PFSK-1 (cell line): ENCODE measurements around the gene SPSB4.

ENCODE experiments used
- FOXP2 ChIP-seq: optimal IDR thresholded peaks from 2 replicates; pipeline ENCODE3; 2011; ENCODE audit warnings: borderline replicate concordance, control low read depth, inconsistent platforms; ENCODE audit not compliant: insufficient read depth; ENCODE audit errors: extremely low read length, extremely low read depth
- POLR2AphosphoS5 ChIP-seq: IDR thresholded peaks from 2 replicates; pipeline ENCODE4 v1.6.1; 2012; ENCODE audit warnings: low read depth, mild to moderate bottlenecking, control low read depth, low read length, moderate library complexity
- REST ChIP-seq, 2 experiments: IDR thresholded peaks; 2 replicates each; pipeline versions ENCODE4 v1.6.1 to v1.8.0; 2011 to 2012; ENCODE audit warnings: low read depth in 2 of 2, low read length in 2 of 2, control low read depth in 1 of 2, inconsistent platforms in 1 of 2, mild to moderate bottlenecking in 1 of 2, moderate library complexity in 1 of 2; ENCODE audit not compliant: insufficient read depth in 1 of 2
- SIN3A ChIP-seq: IDR thresholded peaks from 2 replicates; pipeline ENCODE4 v1.6.1; 2012; ENCODE audit warnings: mild to moderate bottlenecking, low read length, moderate library complexity, borderline replicate concordance; ENCODE audit not compliant: insufficient read depth
- TAF1 ChIP-seq: IDR thresholded peaks from 2 replicates; pipeline ENCODE4 v1.6.1; 2012; ENCODE audit warnings: low read length, control low read depth, borderline replicate concordance; ENCODE audit not compliant: insufficient read depth

SPSB4 gene

GRCh38 chr3:141076036-141076773 lies 25.1 kb downstream of the SPSB4 start:
- TF ChIP-seq REST (IDR thresholded peaks at IDR 0.05; ENCODE audit: insufficient read depth in 1 of 2, low read depth in 2 of 2, low read length in 2 of 2) (no peak), POLR2AphosphoS5 (no peak), TAF1 (no peak), FOXP2 (no peak), SIN3A (no peak)

- TF ChIP-seq TAF1, result no peak
These were observed 25.8 kb downstream of the SPSB4 start for GRCh38 chr3:141076797-141077571.

GRCh38 chr3:141077631-141078030 lies 26.5 kb downstream of the SPSB4 start:
- TF ChIP-seq FOXP2, result no peak
- no peak for TF ChIP-seq TAF1
- TF ChIP-seq REST (IDR thresholded peaks at IDR 0.05; ENCODE audit: insufficient read depth in 1 of 2, low read depth in 2 of 2, low read length in 2 of 2), result no peak
- TF ChIP-seq POLR2AphosphoS5, result no peak
- no peak for TF ChIP-seq SIN3A

GRCh38 chr3:141078200-141078599 lies 27.1 kb downstream of the SPSB4 start:
- TF ChIP-seq TAF1 (no peak), POLR2AphosphoS5 (no peak), SIN3A (no peak), REST (IDR thresholded peaks at IDR 0.05; ENCODE audit: insufficient read depth in 1 of 2, low read depth in 2 of 2, low read length in 2 of 2) (no peak), FOXP2 (no peak)

GRCh38 chr3:141080431-141080830 lies 29.3 kb downstream of the SPSB4 start:
- no peak for TF ChIP-seq TAF1

GRCh38 chr3:141081141-141081795 lies 30.1 kb downstream of the SPSB4 start:
- TF ChIP-seq SIN3A, result no peak
- no peak for TF ChIP-seq POLR2AphosphoS5

- TF ChIP-seq FOXP2 (no peak), REST (IDR thresholded peaks at IDR 0.05; ENCODE audit: insufficient read depth in 1 of 2, low read depth in 2 of 2, low read length in 2 of 2) (no peak), SIN3A (no peak), POLR2AphosphoS5 (no peak), TAF1 (no peak)
These were observed 30.9 kb downstream of the SPSB4 start for GRCh38 chr3:141082064-141082463.
